K562 (cell line): ENCODE results near the gene TM7SF2.

Experiments
- ADNP ChIP-seq: fragments of 200-800 bp; sonication (Bioruptor generic); IDR thresholded peaks from 2 replicates; pipeline ENCODE4 v1.6.1; 2016; ENCODE audit warnings: missing genetic modification characterization, missing compliant biosample characterization
- BACH1 ChIP-seq: fragments of 200-800 bp; sonication (Bioruptor generic); IDR thresholded peaks from 2 replicates; pipeline ENCODE4 v1.6.1; 2016; ENCODE audit warnings: missing genetic modification characterization, missing compliant biosample characterization
- CTCF ChIP-seq, 3 experiments: IDR thresholded peaks in 2 of 3; conservative IDR thresholded peaks in 1 of 3; 2 replicates each; pipeline ENCODE4 v1.5.1; 2011 to 2012; ENCODE audit warnings: low read length in 3 of 3, mild to moderate bottlenecking in 3 of 3, control low read depth in 2 of 3, improper control_type of control experiment in 1 of 3, inconsistent platforms in 1 of 3, low read depth in 1 of 3, mixed read lengths in 1 of 3, moderate library complexity in 1 of 3; ENCODE audit not compliant: insufficient read depth in 2 of 3
- MAFK ChIP-seq: IDR thresholded peaks from 2 replicates; pipeline ENCODE4 v1.6.1; 2011; ENCODE audit warnings: low read length, improper control_type of control experiment
- MEF2A ChIP-seq: IDR thresholded peaks from 2 replicates; pipeline ENCODE4 v1.6.1; 2011; ENCODE audit warnings: low read depth, mild to moderate bottlenecking, low read length, moderate library complexity; ENCODE audit not compliant: control insufficient read depth
- NR2F6 ChIP-seq: fragments of 450-650 bp; formaldehyde crosslinking; IDR thresholded peaks from 2 replicates; pipeline ENCODE4 v1.4.0; 2020; ENCODE audit warnings: mild to moderate bottlenecking
- POLR3A ChIP-seq: IDR thresholded peaks from 2 replicates; pipeline ENCODE4 v1.6.1; 2011; ENCODE audit warnings: borderline replicate concordance, mild to moderate bottlenecking, moderate library complexity; ENCODE audit not compliant: insufficient read length, insufficient read depth; ENCODE audit errors: extremely low read depth
- VEZF1 ChIP-seq: fragments of 200-800 bp; sonication (Bioruptor generic); IDR thresholded peaks from 2 replicates; pipeline ENCODE4 v1.6.1; 2017; ENCODE audit warnings: missing genetic modification characterization, missing compliant biosample characterization
- ZFP1 ChIP-seq: fragments of 450-650 bp; formaldehyde crosslinking; IDR thresholded peaks from 2 replicates; pipeline ENCODE4 v1.4.0; 2020; ENCODE audit warnings: mild to moderate bottlenecking, mixed read lengths

GRCh38 chr11:65071907-65072630 is 39.6 kb upstream of the TM7SF2 start:
- TF ChIP-seq VEZF1 (CRISPR knock-in tag) (no peak), ADNP (tag) (no peak), NR2F6 (CRISPR knock-in tag) (no peak), CTCF (IDR thresholded peaks at IDR 0.05 in 2 of 3, conservative IDR thresholded peaks at IDR 0.05 in 1 of 3; ENCODE audit: insufficient read depth in 2 of 3, low read depth in 1 of 3, low read length in 3 of 3) (no peak), MEF2A (no peak), ZFP1 (CRISPR knock-in tag) (no peak), BACH1 (tag) (no peak), MAFK (no peak), POLR3A (no peak)
